ENCODE data around the gene SPRN. TPM values are rescaled to one million over a fixed set of nuclear protein-coding genes. Genes with fewer than 3 reads are reported as not detected.

Gene SPRN
- total RNA-seq, 2 donors from 2014 or later = 0.11 to 0.24 TPM

DNA sequence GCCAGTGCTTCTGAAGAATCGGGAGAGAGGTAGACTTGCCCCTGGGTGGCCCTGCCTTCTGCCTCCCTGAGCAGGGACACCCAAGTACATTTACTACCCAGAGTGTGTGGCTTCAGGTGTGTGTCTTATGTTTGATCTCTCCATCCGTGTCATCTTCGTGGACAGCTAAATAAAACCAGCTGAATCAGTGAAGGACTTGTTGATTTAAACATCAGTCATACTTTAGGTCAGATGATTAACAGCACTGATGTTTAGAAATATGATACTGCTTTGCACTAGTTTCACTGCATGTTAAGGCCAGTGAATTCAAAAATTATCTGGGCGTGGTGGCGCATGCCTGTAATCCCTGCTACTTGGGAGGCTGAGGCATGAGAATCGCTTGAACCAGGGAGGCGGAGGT lies 26.5 kb downstream of the SPRN start:
- Histone ChIP-seq H3K27me3 (ENCODE audit: control insufficient read depth, insufficient read depth, low read length, poor library complexity, severe bottlenecking) (no peaks in the 10 kb centered on the region), H3K36me3 (ENCODE audit: control insufficient read depth, insufficient read depth, low read length) (peaks cover 66% of the 10 kb centered on the region), H3K9me3 (ENCODE audit: control insufficient read depth, low read length) (no peaks in the 10 kb centered on the region), H3K4me3 (ENCODE audit: low read length) (no peak overlapping the region), H3K27ac (ENCODE audit: low read depth, low read length) (no peak overlapping the region), H3K9ac (ENCODE audit: extremely low read depth, low read length, poor library complexity, severe bottlenecking) (no peak overlapping the region), H3K4me1 (ENCODE audit: control insufficient read depth, insufficient read depth, low read length) (no peaks in the 10 kb centered on the region)
- H3K9me3 Mint-ChIP-seq = no peaks in the 10 kb centered on the region
- H3K27ac Mint-ChIP-seq = no peak overlapping the region
- no peak overlapping the region for H3K4me3 Mint-ChIP-seq
- no peaks in the 10 kb centered on the region for H3K27me3 Mint-ChIP-seq (ENCODE audit: insufficient read depth)
- TF ChIP-seq, protein P1, sequence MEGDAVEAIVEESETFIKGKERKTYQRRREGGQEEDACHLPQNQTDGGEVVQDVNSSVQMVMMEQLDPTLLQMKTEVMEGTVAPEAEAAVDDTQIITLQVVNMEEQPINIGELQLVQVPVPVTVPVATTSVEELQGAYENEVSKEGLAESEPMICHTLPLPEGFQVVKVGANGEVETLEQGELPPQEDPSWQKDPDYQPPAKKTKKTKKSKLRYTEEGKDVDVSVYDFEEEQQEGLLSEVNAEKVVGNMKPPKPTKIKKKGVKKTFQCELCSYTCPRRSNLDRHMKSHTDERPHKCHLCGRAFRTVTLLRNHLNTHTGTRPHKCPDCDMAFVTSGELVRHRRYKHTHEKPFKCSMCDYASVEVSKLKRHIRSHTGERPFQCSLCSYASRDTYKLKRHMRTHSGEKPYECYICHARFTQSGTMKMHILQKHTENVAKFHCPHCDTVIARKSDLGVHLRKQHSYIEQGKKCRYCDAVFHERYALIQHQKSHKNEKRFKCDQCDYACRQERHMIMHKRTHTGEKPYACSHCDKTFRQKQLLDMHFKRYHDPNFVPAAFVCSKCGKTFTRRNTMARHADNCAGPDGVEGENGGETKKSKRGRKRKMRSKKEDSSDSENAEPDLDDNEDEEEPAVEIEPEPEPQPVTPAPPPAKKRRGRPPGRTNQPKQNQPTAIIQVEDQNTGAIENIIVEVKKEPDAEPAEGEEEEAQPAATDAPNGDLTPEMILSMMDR (conservative IDR thresholded peaks at IDR 0.05) = no peak
- no peak for DNase-seq
- 95 to 98% methylated on average over 6 to 7 of the region's 7 CpGs for WGBS, 2 experiments (ENCODE audit: insufficient coverage in 1 of 2, insufficient read length in 1 of 2)
- H3K36me3 Mint-ChIP-seq (ENCODE audit: low read depth) = peaks cover 60% of the 10 kb centered on the region
- H3K4me1 Mint-ChIP-seq = peaks cover 5% of the 10 kb centered on the region

DNA sequence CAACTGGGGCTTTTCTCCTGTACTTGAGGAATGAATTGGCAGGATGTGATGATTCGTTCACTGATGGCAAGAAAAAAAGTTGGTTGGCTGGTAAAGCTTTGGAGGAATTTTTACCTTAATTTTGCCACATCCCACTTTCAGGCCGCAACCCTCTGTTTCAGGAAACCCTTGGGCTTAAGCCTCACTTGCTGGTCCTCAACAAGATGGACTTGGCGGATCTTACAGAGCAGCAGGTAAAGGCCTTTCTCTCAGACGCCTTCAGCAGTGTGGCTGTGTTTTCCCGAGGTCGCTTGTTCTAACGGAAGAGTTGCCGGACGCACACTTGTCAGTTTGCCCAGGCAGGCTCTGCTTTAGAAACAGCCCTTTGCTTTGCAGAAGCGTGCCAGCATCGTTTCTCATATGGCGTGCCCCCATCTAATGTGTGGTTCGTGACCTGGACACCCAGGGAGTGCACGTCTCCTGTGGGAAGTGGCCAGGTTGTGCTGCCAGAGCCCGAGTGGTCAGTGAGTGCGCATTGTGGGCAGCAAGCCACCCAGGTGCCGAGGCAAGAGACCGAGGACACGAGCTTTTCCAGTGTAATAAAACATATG lies 28.3 kb downstream of the SPRN start:
- Histone ChIP-seq H3K9me3 (ENCODE audit: control insufficient read depth, low read length) (no peaks in the 10 kb centered on the region), H3K36me3 (ENCODE audit: control insufficient read depth, insufficient read depth, low read length) (peaks cover 51% of the 10 kb centered on the region), H3K4me1 (ENCODE audit: control insufficient read depth, insufficient read depth, low read length) (no peaks in the 10 kb centered on the region), H3K9ac (ENCODE audit: extremely low read depth, low read length, poor library complexity, severe bottlenecking) (no peak overlapping the region), H3K27ac (ENCODE audit: low read depth, low read length) (no peak overlapping the region), H3K4me3 (ENCODE audit: low read length) (no peak overlapping the region), H3K27me3 (ENCODE audit: control insufficient read depth, insufficient read depth, low read length, poor library complexity, severe bottlenecking) (no peaks in the 10 kb centered on the region)
- Mint-ChIP-seq H3K9me3 (no peaks in the 10 kb centered on the region), H3K4me1 (peaks cover 5% of the 10 kb centered on the region), H3K4me3 (peak overlapping the region; percentile 89), H3K27ac (no peak overlapping the region), H3K27me3 (ENCODE audit: insufficient read depth) (no peaks in the 10 kb centered on the region), H3K36me3 (ENCODE audit: low read depth) (peaks cover 44% of the 10 kb centered on the region)
- WGBS, 2 experiments (ENCODE audit: insufficient coverage in 1 of 2, insufficient read length in 1 of 2) = 96 to 98% methylated on average over 13 to 16 of the region's 19 CpGs
- TF ChIP-seq, protein P1 (conservative IDR thresholded peaks at IDR 0.05) = no peak
- no peak for DNase-seq

DNA sequence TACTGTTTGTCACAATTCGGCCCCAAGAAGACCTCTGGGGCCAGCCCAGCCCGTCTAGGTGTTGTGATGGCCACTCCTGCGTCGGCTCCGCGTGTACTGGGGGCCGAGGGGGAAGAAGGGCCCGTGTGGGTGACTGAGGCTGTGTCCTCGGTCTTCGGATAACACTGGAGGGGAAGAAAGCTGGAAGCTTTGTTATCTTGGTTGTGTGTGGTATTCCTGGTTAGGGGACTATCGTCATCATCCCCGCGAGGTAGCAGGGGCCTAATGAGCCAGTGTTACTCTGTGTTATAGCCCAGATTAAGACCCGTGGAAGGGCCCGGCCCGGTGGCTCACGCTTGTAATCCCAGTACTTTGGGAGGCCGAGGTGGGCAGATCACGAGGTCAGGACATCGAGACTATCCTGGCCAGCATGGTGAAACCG lies 29.6 kb downstream of the SPRN start:
- Mint-ChIP-seq H3K36me3 (ENCODE audit: low read depth) (peaks cover 35% of the 10 kb centered on the region), H3K4me3 (peak overlapping the region; percentile 89), H3K4me1 (peaks cover 5% of the 10 kb centered on the region), H3K27me3 (ENCODE audit: insufficient read depth) (no peaks in the 10 kb centered on the region), H3K9me3 (no peaks in the 10 kb centered on the region), H3K27ac (peak overlapping the region; percentile 97)
- no peaks in the 10 kb centered on the region for H3K4me1 ChIP-seq (ENCODE audit: control insufficient read depth, insufficient read depth, low read length)
- peaks cover 39% of the 10 kb centered on the region for H3K36me3 ChIP-seq (ENCODE audit: control insufficient read depth, insufficient read depth, low read length)
- no peak overlapping the region for H3K27ac ChIP-seq (ENCODE audit: low read depth, low read length)
- no peaks in the 10 kb centered on the region for H3K27me3 ChIP-seq (ENCODE audit: control insufficient read depth, insufficient read depth, low read length, poor library complexity, severe bottlenecking)
- TF ChIP-seq, protein P1 (conservative IDR thresholded peaks at IDR 0.05) = no peak
- H3K4me3 ChIP-seq (ENCODE audit: low read length) = peak overlapping the region; percentile 98
- H3K9me3 ChIP-seq (ENCODE audit: control insufficient read depth, low read length) = no peaks in the 10 kb centered on the region
- H3K9ac ChIP-seq (ENCODE audit: extremely low read depth, low read length, poor library complexity, severe bottlenecking) = peak overlapping the region; percentile 91
- 37 to 41% methylated on average over 18 to 21 of the region's 21 CpGs for WGBS, 2 experiments (ENCODE audit: insufficient coverage in 1 of 2, insufficient read length in 1 of 2)
- no peak for DNase-seq

All from endodermal cell (in vitro differentiated cells).